GM12801 (cell line): ENCODE data around the gene PRKN.

Experiments
- TF ChIP-seq, protein P1 (sequence below): IDR thresholded peaks from one replicate; pipeline ENCODE4 v1.5.1; 2011; ENCODE audit warnings: control low read depth; ENCODE audit not compliant: insufficient read length; ENCODE audit errors: extremely low read depth

The PRKN gene

DNA sequence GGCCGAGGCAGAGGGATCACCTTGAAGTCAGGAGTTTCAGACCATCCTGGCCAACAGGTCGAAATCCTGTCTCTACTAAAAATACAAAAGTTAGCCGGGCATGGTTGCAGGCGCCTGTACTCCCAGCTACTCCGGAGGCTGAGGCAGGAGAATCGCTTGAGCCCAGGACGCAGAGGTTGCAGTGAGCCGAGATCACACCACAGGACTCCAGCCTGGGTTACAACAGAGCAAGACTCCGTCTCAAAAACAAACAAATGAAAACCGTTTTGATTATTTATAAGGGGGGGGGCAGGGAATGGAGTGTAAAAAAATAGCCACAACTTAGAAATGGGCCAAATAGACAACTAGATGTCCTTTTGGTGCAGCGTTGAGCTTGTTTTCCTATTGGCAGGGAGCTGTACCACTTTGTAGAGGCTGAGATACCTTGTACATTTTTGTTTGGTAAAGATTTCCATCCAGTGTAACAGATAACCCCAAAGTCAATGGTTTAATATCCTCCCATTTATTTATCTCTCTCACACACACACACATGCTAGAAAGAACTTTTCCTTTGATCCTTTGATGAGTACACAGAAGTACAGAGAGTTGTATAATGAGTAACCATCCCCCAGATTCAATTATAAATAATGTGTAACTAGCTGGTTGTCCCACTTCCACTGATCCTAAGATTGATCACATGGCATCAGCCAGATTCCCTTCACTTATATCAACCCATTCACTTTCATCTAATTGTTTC is 477.5 kb downstream of the PRKN start:
- TF ChIP-seq, protein P1, sequence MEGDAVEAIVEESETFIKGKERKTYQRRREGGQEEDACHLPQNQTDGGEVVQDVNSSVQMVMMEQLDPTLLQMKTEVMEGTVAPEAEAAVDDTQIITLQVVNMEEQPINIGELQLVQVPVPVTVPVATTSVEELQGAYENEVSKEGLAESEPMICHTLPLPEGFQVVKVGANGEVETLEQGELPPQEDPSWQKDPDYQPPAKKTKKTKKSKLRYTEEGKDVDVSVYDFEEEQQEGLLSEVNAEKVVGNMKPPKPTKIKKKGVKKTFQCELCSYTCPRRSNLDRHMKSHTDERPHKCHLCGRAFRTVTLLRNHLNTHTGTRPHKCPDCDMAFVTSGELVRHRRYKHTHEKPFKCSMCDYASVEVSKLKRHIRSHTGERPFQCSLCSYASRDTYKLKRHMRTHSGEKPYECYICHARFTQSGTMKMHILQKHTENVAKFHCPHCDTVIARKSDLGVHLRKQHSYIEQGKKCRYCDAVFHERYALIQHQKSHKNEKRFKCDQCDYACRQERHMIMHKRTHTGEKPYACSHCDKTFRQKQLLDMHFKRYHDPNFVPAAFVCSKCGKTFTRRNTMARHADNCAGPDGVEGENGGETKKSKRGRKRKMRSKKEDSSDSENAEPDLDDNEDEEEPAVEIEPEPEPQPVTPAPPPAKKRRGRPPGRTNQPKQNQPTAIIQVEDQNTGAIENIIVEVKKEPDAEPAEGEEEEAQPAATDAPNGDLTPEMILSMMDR, result no peak

DNA sequence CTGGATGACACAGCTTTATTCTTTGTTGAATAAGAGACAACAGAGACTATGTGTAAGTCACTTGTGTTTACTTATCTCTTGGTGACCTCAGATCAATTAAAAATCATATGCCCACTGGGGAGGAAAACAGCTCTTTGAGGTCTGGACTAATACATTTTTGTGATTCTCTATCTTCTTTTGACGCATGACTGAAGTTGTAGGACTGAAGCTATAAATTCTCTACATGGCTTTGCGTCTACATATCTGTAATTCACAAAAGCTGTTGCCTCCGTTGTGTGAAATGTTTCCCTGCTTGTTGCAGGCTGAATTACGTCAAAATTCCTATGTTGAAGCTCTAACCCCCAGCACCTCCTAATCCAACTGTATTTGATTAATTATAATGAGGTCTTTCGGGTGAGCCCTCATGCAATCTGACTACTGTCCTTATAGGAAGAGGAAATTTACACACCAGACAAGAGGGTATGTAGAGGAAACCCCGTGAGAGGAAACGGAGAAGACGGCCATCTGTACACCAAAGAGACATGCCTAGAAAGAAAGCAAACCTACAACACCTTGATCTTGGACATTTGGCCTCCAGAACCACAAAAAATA is 481.6 kb downstream of the PRKN start:
- TF ChIP-seq, protein P1, result no peak

DNA sequence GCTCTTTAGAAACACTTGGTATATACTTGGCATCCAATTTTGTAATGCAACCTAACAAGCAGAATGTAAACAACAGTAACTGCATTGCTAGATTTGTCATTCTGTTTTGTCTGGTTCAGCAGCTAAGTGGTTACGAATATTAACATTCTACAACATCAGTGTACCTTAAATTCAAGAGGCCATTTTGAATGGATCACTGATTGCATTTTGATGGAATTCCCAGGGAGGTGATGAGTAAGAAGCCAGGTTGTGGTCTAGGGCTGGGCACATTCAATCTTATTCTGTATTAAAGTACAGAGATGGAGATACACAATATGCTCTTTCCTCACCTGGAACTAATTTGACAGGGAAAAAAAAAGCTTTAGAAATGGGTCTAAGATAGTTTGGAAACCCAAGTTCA is 483.5 kb downstream of the PRKN start:
- TF ChIP-seq, protein P1, result no peak

DNA sequence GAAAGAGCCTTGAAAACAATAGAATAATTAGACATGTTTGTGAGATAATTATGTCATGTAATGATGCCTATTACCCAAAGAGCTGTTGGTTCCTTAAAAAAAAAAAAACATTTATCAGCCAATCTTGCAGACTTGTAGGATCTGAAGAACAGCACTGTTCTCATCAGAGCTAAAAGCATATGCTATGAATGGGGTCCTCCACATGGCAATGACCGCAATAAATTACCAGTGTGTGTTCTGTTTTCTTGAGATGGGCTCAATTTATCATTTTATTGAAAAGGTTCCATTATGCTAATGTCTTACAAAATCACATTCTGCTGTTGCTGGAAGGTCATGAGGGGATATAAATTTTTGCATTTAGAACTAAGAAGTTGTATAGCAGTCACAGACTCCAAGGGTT is 484.7 kb downstream of the PRKN start:
- TF ChIP-seq, protein P1, result no peak

- TF ChIP-seq, protein P1, result no peak
Observed at GRCh38 chr6:162239330-162239729, 488.2 kb downstream of the PRKN start.

DNA sequence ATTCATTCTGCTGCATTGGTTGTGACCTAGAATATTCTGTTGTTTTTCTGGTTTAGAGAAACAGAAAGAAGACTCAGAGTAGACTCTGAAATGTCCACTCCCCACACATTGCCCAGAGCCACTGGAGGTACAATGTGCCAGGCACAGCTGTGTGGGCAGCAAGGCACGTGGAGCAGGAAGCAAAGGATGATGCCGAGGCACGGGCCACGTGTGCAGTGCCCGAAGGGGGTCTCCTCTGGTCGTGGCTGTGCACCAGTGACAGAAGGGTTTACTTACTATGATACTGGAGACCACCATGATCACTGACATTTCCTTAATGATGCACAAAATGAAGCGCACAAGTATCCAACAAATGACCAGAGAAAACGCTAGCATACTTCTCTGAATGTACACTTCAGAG is 488.9 kb downstream of the PRKN start:
- TF ChIP-seq, protein P1, result no peak

GRCh38 chr6:162237331-162237730 is 490.2 kb downstream of the PRKN start:
- TF ChIP-seq, protein P1, result no peak
